NT2/D1 (cell line): Measurements from ENCODE around the gene FAM120AOS.
"Not testable (repeated sequence)": the region's sequence is repeated elsewhere in the genome, so short reads cannot be mapped to it uniquely, and the experiment has no call there.

Experiments
- DNase-seq: peaks from one replicate; pipeline ENCODE4 v3.0.0-alpha.2; 2011; ENCODE audit warnings: low read depth, low spot score
- H3K27me3 ChIP-seq: 2 replicates; pipeline ENCODE4 v1.6.0; 2011; ENCODE audit warnings: mild to moderate bottlenecking; ENCODE audit not compliant: insufficient read length, insufficient read depth
- H3K36me3 ChIP-seq: 2 replicates; pipeline ENCODE4 v1.6.1; 2011; ENCODE audit warnings: mild to moderate bottlenecking, low read length, mixed read lengths; ENCODE audit not compliant: insufficient read depth, insufficient read length
- H3K4me1 ChIP-seq: 2 replicates; pipeline ENCODE4 v1.5.1; 2011; ENCODE audit not compliant: insufficient read depth, insufficient read length
- H3K4me3 ChIP-seq: 2 replicates; pipeline ENCODE4 v1.5.1; 2011; ENCODE audit warnings: low read depth; ENCODE audit not compliant: insufficient read length
- H3K9ac ChIP-seq: 2 replicates; pipeline ENCODE4 v1.6.0; 2011; ENCODE audit warnings: low read depth; ENCODE audit not compliant: insufficient read length
- H3K9me3 ChIP-seq: 2 replicates; pipeline ENCODE4 v1.5.1; 2011; ENCODE audit warnings: mild to moderate bottlenecking, low read length; ENCODE audit not compliant: insufficient read depth
- SUZ12 ChIP-seq: IDR thresholded peaks from 2 replicates; pipeline ENCODE4 v1.6.1; 2011; ENCODE audit not compliant: insufficient read length, insufficient read depth; ENCODE audit errors: extremely low read depth
- YY1 ChIP-seq: IDR thresholded peaks from 2 replicates; pipeline ENCODE4 v1.6.1; 2011; ENCODE audit not compliant: insufficient read length, insufficient read depth
- ZNF274 ChIP-seq: IDR thresholded peaks from 2 replicates; pipeline ENCODE4 v1.6.1; 2011; ENCODE audit warnings: mild to moderate bottlenecking, low read depth, low read length

Gene FAM120AOS

DNA sequence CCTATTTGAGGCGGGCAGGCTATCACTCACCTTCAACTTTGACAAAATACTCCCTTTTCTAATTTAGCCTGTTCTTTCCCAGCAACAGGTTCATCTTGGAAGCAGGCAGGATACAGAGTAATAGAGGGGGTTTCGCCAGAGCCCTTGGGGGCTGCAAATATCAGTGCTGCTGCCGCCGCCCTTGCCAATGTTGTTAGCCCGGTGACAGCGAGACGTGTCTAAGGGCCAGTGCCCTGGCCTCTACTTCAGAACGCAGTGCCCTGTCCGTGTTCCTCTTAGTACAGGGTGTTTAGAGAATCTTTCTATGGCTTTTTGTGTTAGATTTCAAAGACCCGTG, 703 bp downstream of the FAM120AOS start:
- DNase-seq: no peak

GRCh38 chr9:93451849-93452709, 1.3 kb downstream of the FAM120AOS start:
- Histone ChIP-seq H3K9ac (peak overlapping the region; percentile 98), H3K4me3 (peak overlapping the region; percentile 95), H3K4me1 (no peaks in the 10 kb centered on the region), H3K27me3 (no peaks in the 10 kb centered on the region), H3K9me3 (no peaks in the 10 kb centered on the region), H3K36me3 (peaks cover 30% of the 10 kb centered on the region)
- no peak for TF ChIP-seq SUZ12
- TF ChIP-seq ZNF274: no peak
- TF ChIP-seq YY1: no peak
- no peak for DNase-seq

More for the DNA sequence above, 703 bp downstream of the FAM120AOS start:
- Histone ChIP-seq H3K27me3 (no peaks in the 10 kb centered on the region), H3K9ac (peak overlapping the region; percentile 98), H3K4me3 (peak overlapping the region; percentile 95), H3K36me3 (peaks cover 25% of the 10 kb centered on the region), H3K4me1 (no peaks in the 10 kb centered on the region), H3K9me3 (no peaks in the 10 kb centered on the region)
- TF ChIP-seq ZNF274 (no peak), SUZ12 (no peak), YY1 (no peak)

DNA sequence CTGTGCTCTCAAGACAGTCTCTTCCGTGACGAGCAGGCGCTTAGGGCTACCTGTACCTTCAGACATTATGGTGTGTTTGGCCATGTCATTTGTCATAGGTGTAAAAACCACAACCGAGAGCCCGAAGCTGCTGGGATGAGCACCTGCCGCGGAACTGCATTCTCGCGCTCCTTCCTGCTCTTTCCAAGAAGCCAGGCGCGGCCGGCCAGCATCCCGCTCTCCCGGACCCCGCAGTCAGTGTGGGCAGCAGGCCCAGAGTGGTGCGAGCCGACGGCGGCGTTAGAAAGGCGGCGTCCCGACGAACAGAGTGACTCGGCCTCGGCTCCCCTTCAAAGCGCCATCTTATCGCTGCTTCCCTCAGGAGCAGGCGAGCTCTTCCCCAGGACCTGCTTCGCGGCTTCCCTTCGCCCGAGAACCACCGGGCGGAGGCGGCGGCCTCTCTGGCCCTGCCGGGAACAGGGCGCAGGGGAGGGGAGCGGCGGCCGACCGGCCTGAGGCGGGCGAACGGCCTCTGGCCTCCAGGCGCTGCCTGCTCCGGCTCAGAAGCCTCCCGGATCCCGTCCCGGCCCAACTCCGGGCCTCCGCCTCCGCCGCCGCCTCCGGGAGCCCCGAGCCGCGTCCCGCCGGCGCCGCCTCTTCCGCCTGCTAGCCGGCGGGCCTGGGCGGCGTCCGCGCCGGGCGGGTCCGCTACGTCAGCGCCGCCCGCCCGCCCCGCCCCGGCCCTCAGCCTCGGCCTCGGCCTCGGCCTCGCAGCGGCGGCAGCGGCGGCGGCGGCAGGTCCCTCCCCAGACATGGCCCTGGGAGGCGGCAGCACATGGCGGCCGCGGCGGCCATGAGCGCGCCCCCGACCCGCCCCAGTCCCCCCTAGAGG, 2.2 kb downstream of the FAM120AOS start, which contains the start of gene FAM120A:
FAM120A (plus strand) TSS at position 741 of the 871 bp plus-strand sequence. CDS start 231 bp downstream, outside the sequence.
- Histone ChIP-seq H3K27me3 (no peaks in the 10 kb centered on the region), H3K36me3 (peaks cover 38% of the 10 kb centered on the region), H3K9me3 (no peaks in the 10 kb centered on the region), H3K9ac (peak within 1 kb of the TSS; percentile 98), H3K4me3 (peak within 1 kb of the TSS; percentile 95), H3K4me1 (no peaks in the 10 kb centered on the region)
- no peak for DNase-seq
- TF ChIP-seq YY1: no peak

GRCh38 chr9:93447655-93448054, 5.7 kb downstream of the FAM120AOS start:
- Histone ChIP-seq H3K27me3 (no peaks in the 10 kb centered on the region), H3K9ac (no peak overlapping the region), H3K36me3 (peaks cover 38% of the 10 kb centered on the region), H3K4me1 (no peaks in the 10 kb centered on the region), H3K9me3 (no peaks in the 10 kb centered on the region), H3K4me3 (no peak overlapping the region)
- no peak for DNase-seq
- TF ChIP-seq ZNF274 (no peak), YY1 (no peak), SUZ12 (no peak)

DNA sequence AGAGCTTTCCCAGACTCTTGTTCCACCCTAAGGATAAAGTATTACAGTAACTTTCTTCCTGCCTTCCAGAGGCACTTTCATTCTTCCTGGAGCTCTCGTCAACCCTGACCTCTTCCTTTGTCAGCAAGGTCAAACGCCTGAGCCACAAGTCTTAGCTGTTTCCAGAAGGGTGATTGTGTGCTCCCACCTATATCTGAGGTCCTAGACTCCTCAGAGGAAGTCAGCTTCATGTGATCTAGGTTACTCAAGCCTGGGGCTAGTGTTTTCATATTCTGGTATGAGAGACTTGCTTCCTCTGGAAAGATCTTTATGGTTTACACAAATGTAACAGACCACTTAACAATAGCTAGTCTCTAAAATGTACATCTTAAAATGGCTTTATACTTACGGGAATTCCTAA, 7.3 kb downstream of the FAM120AOS start:
- no peak for DNase-seq
- Histone ChIP-seq H3K4me3 (no peak overlapping the region), H3K9ac (no peak overlapping the region), H3K36me3 (peaks cover 38% of the 10 kb centered on the region), H3K27me3 (no peaks in the 10 kb centered on the region), H3K9me3 (no peaks in the 10 kb centered on the region), H3K4me1 (no peaks in the 10 kb centered on the region)
- no peak for TF ChIP-seq SUZ12
- TF ChIP-seq ZNF274: no peak
- no peak for TF ChIP-seq YY1

- Histone ChIP-seq H3K36me3 (peaks cover 6% of the 10 kb centered on the region), H3K27me3 (no peaks in the 10 kb centered on the region), H3K4me3 (no peak overlapping the region), H3K9ac (no peak overlapping the region), H3K9me3 (peaks cover 3% of the 10 kb centered on the region; the same call in 1 of the 2 replicates), H3K4me1 (no peaks in the 10 kb centered on the region)
- TF ChIP-seq SUZ12: no peak
- no peak for TF ChIP-seq YY1
- TF ChIP-seq ZNF274: no peak
- no peak for DNase-seq
Observed at GRCh38 chr9:93440896-93441580, 12.3 kb downstream of the FAM120AOS start.

DNA sequence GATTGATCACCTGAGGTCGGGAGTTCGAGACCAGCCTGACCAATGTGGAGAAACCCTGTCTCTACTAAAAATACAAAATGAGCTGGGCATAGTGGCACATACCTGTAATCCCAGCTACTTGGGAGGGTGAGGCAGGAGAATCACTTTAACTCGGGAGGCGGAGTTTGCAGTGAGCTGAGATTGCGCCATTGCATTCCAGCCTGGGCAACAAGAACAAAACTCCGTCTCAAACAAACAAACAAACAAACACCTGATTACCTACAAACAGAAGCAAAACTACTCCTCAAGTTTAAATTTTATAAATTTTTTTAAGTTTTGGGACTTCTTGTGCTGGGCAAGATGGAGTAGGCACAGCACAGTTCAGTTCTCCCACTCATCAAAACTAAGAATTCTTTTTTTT, 14.1 kb downstream of the FAM120AOS start:
- H3K36me3 ChIP-seq, H3K4me1 ChIP-seq, H3K9ac ChIP-seq, DNase-seq, H3K4me3 ChIP-seq, H3K27me3 ChIP-seq, H3K9me3 ChIP-seq: not testable (repeated sequence)
